H1 (cell line): ENCODE measurements around the gene IL17RD. TPM values are rescaled to one million over a fixed set of nuclear protein-coding genes. Genes with fewer than 3 reads are reported as not detected.

Experiments used
- GTF2F1 ChIP-seq: IDR thresholded peaks from 2 replicates; pipeline ENCODE4 v1.6.1; 2012; ENCODE audit warnings: low read depth, low read length, improper control_type of control experiment, borderline replicate concordance
- TBP ChIP-seq: IDR thresholded peaks from 2 replicates; pipeline ENCODE4 v1.6.1; 2011; ENCODE audit warnings: low read depth, low read length, improper control_type of control experiment
- YY1 ChIP-seq: IDR thresholded peaks from 2 replicates; pipeline ENCODE4 v1.6.1; 2011; ENCODE audit warnings: low read depth, mild to moderate bottlenecking, low read length
- polyA plus RNA-seq, 7 experiments: library from polyadenylated mRNA; depleted of rRNA in 3 of 7; stranded (reverse) in 5 of 7; unstranded in 2 of 7; fragments of >200 nt in 5 of 7; fragments of 200-250 nt in 2 of 7; gene quantifications; 1 replicate in 5 of 7; 2 replicates in 1 of 7; 4 replicates in 1 of 7; pipeline versions ENCODE4 v1.2.1 to v1.2.3, GENCODE V29; 2011 to 2013; ENCODE audit warnings: missing spikeins in 2 of 7, mixed read lengths in 2 of 7
- total RNA-seq: library from RNA; stranded (reverse); fragmentation: NEBNext Ultra II Directional; extraction: Animal tissue kit (Norgen Biotek cat#: 25700); gene quantifications from 2 replicates; pipeline ENCODE4 v1.2.1, GENCODE V29; 2021

IL17RD gene
- total and polyA plus RNA-seq, 2 of the 8 experiments (the other 6 are each of a cell fraction or from before 2014, with no cell fraction given), result 10.9 to 48.9 TPM

DNA sequence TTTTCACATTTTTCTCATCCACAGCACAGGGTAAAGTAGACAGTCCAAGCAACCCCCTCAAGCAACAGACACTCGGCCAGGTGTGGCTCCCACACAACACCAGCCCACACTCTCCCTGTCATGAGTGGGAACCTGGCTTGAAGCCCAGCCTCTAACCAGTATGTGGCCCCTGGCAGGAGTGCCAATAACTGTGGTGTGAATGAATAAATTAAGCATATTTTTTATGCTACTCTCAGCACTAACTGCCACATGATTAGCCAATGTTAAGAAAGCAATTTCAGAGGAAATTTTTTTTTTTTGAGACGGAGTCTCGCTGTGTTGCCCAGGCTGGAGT lies 9.9 kb downstream of the IL17RD start (continued):
- TF ChIP-seq TBP (no peak), YY1 (no peak), GTF2F1 (no peak)
